ENCODE data around the gene SLC2A13.

The SLC2A13 gene

GRCh38 chr12:39872425-39872824, 233.5 kb downstream of the SLC2A13 start:
- no peaks in the 10 kb centered on the region for H3K79me2 ChIP-seq (ENCODE audit: control insufficient read depth, insufficient read depth, low read length, poor library complexity)
- H3K27me3 ChIP-seq (ENCODE audit: insufficient read depth, low read length) = no peaks in the 10 kb centered on the region
- no CpG with 5 or more reads among the region's 3 CpGs for WGBS (ENCODE audit: extremely low coverage, insufficient coverage, insufficient read length)
- H3K79me1 ChIP-seq (ENCODE audit: low read length) = no peaks in the 10 kb centered on the region
- no peak overlapping the region for H3K23ac ChIP-seq (ENCODE audit: low read length)
- H3K9me3 ChIP-seq (ENCODE audit: insufficient read depth, low read depth, low read length) = no peaks in the 10 kb centered on the region
- no peak overlapping the region for H2BK12ac ChIP-seq (ENCODE audit: low read length)
- no peak overlapping the region for H4K8ac ChIP-seq (ENCODE audit: low read depth, low read length)
- no peak overlapping the region for H4K91ac ChIP-seq (ENCODE audit: low read depth, low read length)
- H3K14ac ChIP-seq (ENCODE audit: low read length) = no peak overlapping the region
- no peak overlapping the region for H2AK5ac ChIP-seq (ENCODE audit: low read length)
- H3K36me3 ChIP-seq (ENCODE audit: control insufficient read depth in 1 of 2, insufficient read depth in 2 of 2, low read length in 2 of 2) = no peaks in the 10 kb centered on the region
- no peak overlapping the region for H3K18ac ChIP-seq (ENCODE audit: low read length)
- H2BK120ac ChIP-seq (ENCODE audit: insufficient read depth, low read length, poor library complexity) = no peak overlapping the region
- no peak overlapping the region for H3K9ac ChIP-seq (ENCODE audit: low read length)
- no peaks in the 10 kb centered on the region for H3K4me1 ChIP-seq (ENCODE audit: control insufficient read depth in 1 of 2, insufficient read depth in 2 of 2, low read length in 2 of 2)
- no peak for DNase-seq
- no peak overlapping the region for H4K12ac ChIP-seq (ENCODE audit: low read depth, low read length)
- no peak overlapping the region for H2BK5ac ChIP-seq (ENCODE audit: low read depth, low read length, poor library complexity)
- H3K4ac ChIP-seq (ENCODE audit: low read depth, low read length) = no peak overlapping the region
- no peak overlapping the region for H3K27ac ChIP-seq (ENCODE audit: low read depth, low read length)
- no peak overlapping the region for H3K4me2 ChIP-seq (ENCODE audit: low read length)
- no peak overlapping the region for H2AFZ ChIP-seq (ENCODE audit: insufficient read depth, low read length, poor library complexity)
- H3K4me3 ChIP-seq (ENCODE audit: low read depth, low read length) = no peak overlapping the region

- H3K79me1 ChIP-seq (ENCODE audit: low read length) = no peaks in the 10 kb centered on the region
- H3K4me3 ChIP-seq (ENCODE audit: low read depth, low read length) = no peak overlapping the region
- no peak overlapping the region for H2BK12ac ChIP-seq (ENCODE audit: low read length)
- H3K79me2 ChIP-seq (ENCODE audit: control insufficient read depth, insufficient read depth, low read length, poor library complexity) = no peaks in the 10 kb centered on the region
- no peak overlapping the region for H3K9ac ChIP-seq (ENCODE audit: low read length)
- H3K4me1 ChIP-seq (ENCODE audit: control insufficient read depth in 1 of 2, insufficient read depth in 2 of 2, low read length in 2 of 2) = no peaks in the 10 kb centered on the region
- no peak overlapping the region for H2BK5ac ChIP-seq (ENCODE audit: low read depth, low read length, poor library complexity)
- no peak overlapping the region for H3K4ac ChIP-seq (ENCODE audit: low read depth, low read length)
- H3K27ac ChIP-seq (ENCODE audit: low read depth, low read length) = no peak overlapping the region
- no peak overlapping the region for H4K8ac ChIP-seq (ENCODE audit: low read depth, low read length)
- H3K36me3 ChIP-seq (ENCODE audit: control insufficient read depth in 1 of 2, insufficient read depth in 2 of 2, low read length in 2 of 2) = no peaks in the 10 kb centered on the region
- no peaks in the 10 kb centered on the region for H3K27me3 ChIP-seq (ENCODE audit: insufficient read depth, low read length)
- no peak overlapping the region for H2BK120ac ChIP-seq (ENCODE audit: insufficient read depth, low read length, poor library complexity)
- no peaks in the 10 kb centered on the region for H3K9me3 ChIP-seq (ENCODE audit: insufficient read depth, low read depth, low read length)
- no peak for DNase-seq
- no peak overlapping the region for H4K12ac ChIP-seq (ENCODE audit: low read depth, low read length)
- H4K91ac ChIP-seq (ENCODE audit: low read depth, low read length) = no peak overlapping the region
- H2AK5ac ChIP-seq (ENCODE audit: low read length) = no peak overlapping the region
- H2AFZ ChIP-seq (ENCODE audit: insufficient read depth, low read length, poor library complexity) = no peak overlapping the region
- no peak overlapping the region for H3K4me2 ChIP-seq (ENCODE audit: low read length)
- H3K23ac ChIP-seq (ENCODE audit: low read length) = no peak overlapping the region
- H3K14ac ChIP-seq (ENCODE audit: low read length) = no peak overlapping the region
- H3K18ac ChIP-seq (ENCODE audit: low read length) = no peak overlapping the region
- no CpG with 5 or more reads among the region's 1 CpG for WGBS (ENCODE audit: extremely low coverage, insufficient coverage, insufficient read length)
Measured at GRCh38 chr12:39868328-39868725, 237.6 kb downstream of the SLC2A13 start.

GRCh38 chr12:39867631-39868327, 238.1 kb downstream of the SLC2A13 start:
- Histone ChIP-seq H2AFZ (ENCODE audit: insufficient read depth, low read length, poor library complexity) (no peak overlapping the region), H4K12ac (ENCODE audit: low read depth, low read length) (no peak overlapping the region), H3K27ac (ENCODE audit: low read depth, low read length) (no peak overlapping the region), H3K4me2 (ENCODE audit: low read length) (no peak overlapping the region), H3K79me1 (ENCODE audit: low read length) (no peaks in the 10 kb centered on the region), H2BK5ac (ENCODE audit: low read depth, low read length, poor library complexity) (no peak overlapping the region), H3K4me3 (ENCODE audit: low read depth, low read length) (no peak overlapping the region), H3K9ac (ENCODE audit: low read length) (no peak overlapping the region), H3K36me3 (ENCODE audit: control insufficient read depth in 1 of 2, insufficient read depth in 2 of 2, low read length in 2 of 2) (no peaks in the 10 kb centered on the region), H3K4ac (ENCODE audit: low read depth, low read length) (no peak overlapping the region), H2BK120ac (ENCODE audit: insufficient read depth, low read length, poor library complexity) (no peak overlapping the region), H2BK12ac (ENCODE audit: low read length) (no peak overlapping the region), H3K14ac (ENCODE audit: low read length) (no peak overlapping the region), H3K18ac (ENCODE audit: low read length) (no peak overlapping the region), H2AK5ac (ENCODE audit: low read length) (no peak overlapping the region), H4K91ac (ENCODE audit: low read depth, low read length) (no peak overlapping the region), H3K23ac (ENCODE audit: low read length) (no peak overlapping the region), H3K9me3 (ENCODE audit: insufficient read depth, low read depth, low read length) (no peaks in the 10 kb centered on the region), H3K4me1 (ENCODE audit: control insufficient read depth in 1 of 2, insufficient read depth in 2 of 2, low read length in 2 of 2) (no peaks in the 10 kb centered on the region), H4K8ac (ENCODE audit: low read depth, low read length) (no peak overlapping the region), H3K27me3 (ENCODE audit: insufficient read depth, low read length) (no peaks in the 10 kb centered on the region), H3K79me2 (ENCODE audit: control insufficient read depth, insufficient read depth, low read length, poor library complexity) (no peaks in the 10 kb centered on the region)
- no peak for DNase-seq
- no CpG with 5 or more reads among the region's 1 CpG for WGBS (ENCODE audit: extremely low coverage, insufficient coverage, insufficient read length)

- no peak overlapping the region for H3K27ac ChIP-seq (ENCODE audit: low read depth, low read length)
- no peak overlapping the region for H3K4ac ChIP-seq (ENCODE audit: low read depth, low read length)
- H2AK5ac ChIP-seq (ENCODE audit: low read length) = no peak overlapping the region
- no peak for DNase-seq
- H4K91ac ChIP-seq (ENCODE audit: low read depth, low read length) = no peak overlapping the region
- H2AFZ ChIP-seq (ENCODE audit: insufficient read depth, low read length, poor library complexity) = no peak overlapping the region
- H3K27me3 ChIP-seq (ENCODE audit: insufficient read depth, low read length) = no peaks in the 10 kb centered on the region
- no peak overlapping the region for H2BK12ac ChIP-seq (ENCODE audit: low read length)
- no peak overlapping the region for H4K12ac ChIP-seq (ENCODE audit: low read depth, low read length)
- H3K14ac ChIP-seq (ENCODE audit: low read length) = no peak overlapping the region
- H3K23ac ChIP-seq (ENCODE audit: low read length) = no peak overlapping the region
- H3K4me2 ChIP-seq (ENCODE audit: low read length) = no peak overlapping the region
- H2BK5ac ChIP-seq (ENCODE audit: low read depth, low read length, poor library complexity) = no peak overlapping the region
- no peak overlapping the region for H3K4me3 ChIP-seq (ENCODE audit: low read depth, low read length)
- no peaks in the 10 kb centered on the region for H3K79me1 ChIP-seq (ENCODE audit: low read length)
- H2BK120ac ChIP-seq (ENCODE audit: insufficient read depth, low read length, poor library complexity) = no peak overlapping the region
- no peaks in the 10 kb centered on the region for H3K4me1 ChIP-seq (ENCODE audit: control insufficient read depth in 1 of 2, insufficient read depth in 2 of 2, low read length in 2 of 2)
- no peaks in the 10 kb centered on the region for H3K36me3 ChIP-seq (ENCODE audit: control insufficient read depth in 1 of 2, insufficient read depth in 2 of 2, low read length in 2 of 2)
- H3K79me2 ChIP-seq (ENCODE audit: control insufficient read depth, insufficient read depth, low read length, poor library complexity) = no peaks in the 10 kb centered on the region
- no peak overlapping the region for H4K8ac ChIP-seq (ENCODE audit: low read depth, low read length)
- H3K9ac ChIP-seq (ENCODE audit: low read length) = no peak overlapping the region
- H3K9me3 ChIP-seq (ENCODE audit: insufficient read depth, low read depth, low read length) = no peaks in the 10 kb centered on the region
- WGBS (ENCODE audit: extremely low coverage, insufficient coverage, insufficient read length) = no CpG with 5 or more reads among the region's 6 CpGs
- no peak overlapping the region for H3K18ac ChIP-seq (ENCODE audit: low read length)
Measured at GRCh38 chr12:39866135-39866534, 239.7 kb downstream of the SLC2A13 start.
